DND-41 (cell line): ENCODE data around the gene TTC39B.

Experiments used
- ATAC-seq: fragments of 200-7000 bp; cut with Tn5 transposase; 3 replicates; pipeline ENCODE4 v1.9.1; 2021; ENCODE audit warnings: low read depth; ENCODE audit not compliant: insufficient read depth
- DNase-seq: peaks from one replicate; pipeline ENCODE4 v3.0.0-alpha.2; 2020
- H2AFZ ChIP-seq: 2 replicates; pipeline ENCODE4 v1.6.0; 2012; ENCODE audit warnings: low read depth, low read length
- H3K27ac ChIP-seq: 2 replicates; pipeline ENCODE4 v1.5.1; 2012; ENCODE audit warnings: low read length, inconsistent platforms
- H3K27me3 ChIP-seq: fragments of 200-600 bp; sonication (generic); 2 replicates; pipeline ENCODE4 v1.6.0; 2012; ENCODE audit warnings: low read length, mild to moderate bottlenecking, inconsistent platforms; ENCODE audit not compliant: insufficient read depth, poor library complexity
- H3K36me3 ChIP-seq: 2 replicates; pipeline ENCODE4 v1.5.1; 2012; ENCODE audit warnings: low read length, inconsistent platforms; ENCODE audit not compliant: insufficient read depth
- H3K4me1 ChIP-seq: 2 replicates; pipeline ENCODE4 v1.5.1; 2012; ENCODE audit warnings: mild to moderate bottlenecking, low read length; ENCODE audit not compliant: insufficient read depth
- H3K4me2 ChIP-seq: 2 replicates; pipeline ENCODE4 v1.6.0; 2012; ENCODE audit warnings: mild to moderate bottlenecking, moderate library complexity, low read length, inconsistent platforms; ENCODE audit not compliant: insufficient read depth
- H3K4me3 ChIP-seq, 2 experiments: fragments of 200-600 bp in 1 of 2; shearing (Covaris generic) in 1 of 2; 2 replicates each; pipeline ENCODE4 v1.5.1; 2012 to 2016; ENCODE audit warnings: inconsistent platforms in 2 of 2, low read length in 2 of 2, mild to moderate bottlenecking in 2 of 2, low read depth in 1 of 2, moderate library complexity in 1 of 2
- H3K79me2 ChIP-seq: 2 replicates; pipeline ENCODE4 v1.6.0; 2012; ENCODE audit warnings: low read length, inconsistent platforms; ENCODE audit not compliant: insufficient read depth
- H3K9ac ChIP-seq: 2 replicates; pipeline ENCODE4 v1.6.0; 2012; ENCODE audit warnings: low read depth, mild to moderate bottlenecking, inconsistent platforms, low read length, moderate library complexity
- H3K9me3 ChIP-seq: 2 replicates; pipeline ENCODE4 v1.5.1; 2012; ENCODE audit warnings: low read length, moderate library complexity, mild to moderate bottlenecking, inconsistent platforms; ENCODE audit not compliant: insufficient read depth, severe bottlenecking
- H4K20me1 ChIP-seq: 2 replicates; pipeline ENCODE4 v1.6.0; 2012; ENCODE audit warnings: low read length; ENCODE audit not compliant: insufficient read depth
- EZH2 ChIP-seq: IDR thresholded peaks from 3 replicates; pipeline ENCODE4 v1.6.1; 2012; ENCODE audit warnings: borderline replicate concordance, low read depth, mild to moderate bottlenecking, moderate library complexity, low read length, inconsistent platforms; ENCODE audit not compliant: severe bottlenecking
- TF ChIP-seq, protein P1 (sequence below): IDR thresholded peaks from 2 replicates; pipeline ENCODE4 v1.5.1; 2012; ENCODE audit warnings: borderline replicate concordance, low read length, moderate library complexity, mild to moderate bottlenecking; ENCODE audit not compliant: poor library complexity, severe bottlenecking; ENCODE audit errors: extremely low read depth

TTC39B gene

DNA sequence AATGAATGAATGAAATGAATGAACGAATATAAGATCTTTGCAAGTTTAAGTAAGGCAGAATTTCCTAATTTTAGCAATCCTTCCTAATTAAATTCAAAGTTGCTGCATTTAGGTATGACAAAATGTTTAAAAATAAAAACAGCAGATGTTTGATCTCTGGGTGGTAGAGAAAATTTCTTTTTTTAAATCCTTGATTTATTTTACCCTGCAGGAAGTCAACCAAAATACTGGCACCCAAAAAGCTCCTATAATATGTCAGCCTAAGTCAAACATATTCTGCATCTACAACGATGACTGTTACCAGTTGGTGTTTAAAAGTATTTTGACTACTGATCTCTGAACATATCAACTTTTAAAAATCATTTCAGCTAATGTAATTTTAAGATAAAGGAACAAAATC lies 58.4 kb downstream of the TTC39B start:
- no peak overlapping the region for H3K4me3 ChIP-seq
- no peaks in the 10 kb centered on the region for H3K79me2 ChIP-seq
- no peak overlapping the region for H3K4me2 ChIP-seq
- H3K4me1 ChIP-seq = no peaks in the 10 kb centered on the region
- no peak for ATAC-seq
- no peaks in the 10 kb centered on the region for H3K9me3 ChIP-seq
- H3K27me3 ChIP-seq = no peaks in the 10 kb centered on the region
- TF ChIP-seq, protein P1, sequence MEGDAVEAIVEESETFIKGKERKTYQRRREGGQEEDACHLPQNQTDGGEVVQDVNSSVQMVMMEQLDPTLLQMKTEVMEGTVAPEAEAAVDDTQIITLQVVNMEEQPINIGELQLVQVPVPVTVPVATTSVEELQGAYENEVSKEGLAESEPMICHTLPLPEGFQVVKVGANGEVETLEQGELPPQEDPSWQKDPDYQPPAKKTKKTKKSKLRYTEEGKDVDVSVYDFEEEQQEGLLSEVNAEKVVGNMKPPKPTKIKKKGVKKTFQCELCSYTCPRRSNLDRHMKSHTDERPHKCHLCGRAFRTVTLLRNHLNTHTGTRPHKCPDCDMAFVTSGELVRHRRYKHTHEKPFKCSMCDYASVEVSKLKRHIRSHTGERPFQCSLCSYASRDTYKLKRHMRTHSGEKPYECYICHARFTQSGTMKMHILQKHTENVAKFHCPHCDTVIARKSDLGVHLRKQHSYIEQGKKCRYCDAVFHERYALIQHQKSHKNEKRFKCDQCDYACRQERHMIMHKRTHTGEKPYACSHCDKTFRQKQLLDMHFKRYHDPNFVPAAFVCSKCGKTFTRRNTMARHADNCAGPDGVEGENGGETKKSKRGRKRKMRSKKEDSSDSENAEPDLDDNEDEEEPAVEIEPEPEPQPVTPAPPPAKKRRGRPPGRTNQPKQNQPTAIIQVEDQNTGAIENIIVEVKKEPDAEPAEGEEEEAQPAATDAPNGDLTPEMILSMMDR = no peak
- no peak for TF ChIP-seq EZH2
- no peaks in the 10 kb centered on the region for H4K20me1 ChIP-seq
- H3K36me3 ChIP-seq = no peaks in the 10 kb centered on the region
- no peak overlapping the region for H2AFZ ChIP-seq
- no peak overlapping the region for H3K9ac ChIP-seq
- DNase-seq = no peak
- H3K27ac ChIP-seq = no peak overlapping the region

DNA sequence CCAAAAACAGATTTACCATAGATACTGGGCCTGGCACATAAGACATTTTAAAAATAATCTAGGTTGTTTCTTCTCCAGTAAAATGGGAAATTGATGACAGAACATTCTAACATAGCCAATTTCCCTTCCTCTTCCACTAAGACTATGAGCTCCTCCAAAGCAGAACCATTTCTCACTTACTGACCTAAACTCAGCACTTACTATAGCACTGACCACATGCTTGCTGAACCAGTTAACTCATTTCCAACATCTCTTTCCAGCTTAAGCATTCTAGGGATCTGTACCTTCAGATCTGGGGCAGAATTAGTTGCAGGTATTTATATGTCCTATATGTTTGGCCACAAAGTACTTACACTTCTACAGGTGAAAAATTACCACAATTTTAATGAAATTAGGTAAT lies 58.9 kb downstream of the TTC39B start:
- TF ChIP-seq EZH2 = no peak
- TF ChIP-seq, protein P1 = no peak
- Histone ChIP-seq H3K4me1 (no peaks in the 10 kb centered on the region), H3K27me3 (no peaks in the 10 kb centered on the region), H3K27ac (no peak overlapping the region), H3K79me2 (no peaks in the 10 kb centered on the region), H3K4me3 (no peak overlapping the region), H3K4me2 (no peak overlapping the region), H3K9ac (no peak overlapping the region), H4K20me1 (no peaks in the 10 kb centered on the region), H3K36me3 (no peaks in the 10 kb centered on the region), H3K9me3 (no peaks in the 10 kb centered on the region), H2AFZ (no peak overlapping the region)
- DNase-seq (no peak), ATAC-seq (no peak)

DNA sequence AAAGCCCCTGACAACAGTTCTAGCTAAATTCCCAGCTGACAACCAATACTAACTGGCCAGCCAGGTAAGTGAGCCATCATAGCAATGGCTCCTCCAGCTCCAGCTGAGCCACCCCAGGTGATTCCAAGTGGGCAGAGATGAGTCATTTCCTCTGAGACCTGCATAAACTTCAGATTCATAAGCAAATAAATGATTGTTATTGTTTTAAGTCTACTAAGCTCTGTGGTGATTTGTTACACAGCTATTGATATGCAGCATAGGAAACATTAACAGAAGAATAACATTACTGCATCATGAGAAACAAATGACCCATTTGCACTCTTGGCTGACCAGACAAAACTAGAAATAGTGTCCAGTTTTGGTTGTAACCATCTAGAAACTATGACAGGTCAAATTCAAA lies 60.3 kb downstream of the TTC39B start:
- Histone ChIP-seq H3K4me2 (no peak overlapping the region), H3K9me3 (no peaks in the 10 kb centered on the region), H3K36me3 (no peaks in the 10 kb centered on the region), H3K4me1 (no peaks in the 10 kb centered on the region), H4K20me1 (no peaks in the 10 kb centered on the region), H3K27ac (no peak overlapping the region), H3K27me3 (no peaks in the 10 kb centered on the region), H2AFZ (no peak overlapping the region), H3K4me3 (no peak overlapping the region), H3K9ac (no peak overlapping the region), H3K79me2 (no peaks in the 10 kb centered on the region)
- ATAC-seq (no peak), DNase-seq (no peak)
- no peak for TF ChIP-seq EZH2
- TF ChIP-seq, protein P1 = no peak

DNA sequence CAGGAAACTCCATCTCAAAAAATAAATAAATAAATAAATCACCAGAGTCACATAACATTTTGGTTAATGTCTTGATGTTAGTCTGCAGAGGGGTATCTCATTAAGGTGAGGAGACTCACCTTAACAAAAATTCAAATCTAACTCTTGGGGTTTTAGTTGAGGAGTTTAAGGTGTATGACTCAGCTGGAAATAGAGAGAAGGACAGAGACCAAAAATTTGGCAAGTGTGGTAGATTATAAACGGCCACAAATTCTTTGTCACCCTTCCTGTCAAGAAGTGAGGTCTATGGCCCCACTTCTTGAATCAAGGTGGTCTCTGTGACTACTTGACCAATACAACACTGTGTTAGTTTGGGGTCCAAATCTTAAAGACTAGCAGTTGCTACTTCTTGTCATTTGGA lies 60.8 kb downstream of the TTC39B start:
- no peak for ATAC-seq
- Histone ChIP-seq H3K4me2 (no peak overlapping the region), H3K36me3 (no peaks in the 10 kb centered on the region)

More for the DNA sequence above, 60.8 kb downstream of the TTC39B start:
- Histone ChIP-seq H3K4me3 (no peak overlapping the region), H3K9ac (no peak overlapping the region), H3K9me3 (no peaks in the 10 kb centered on the region), H3K79me2 (no peaks in the 10 kb centered on the region), H3K27ac (no peak overlapping the region), H3K4me1 (no peaks in the 10 kb centered on the region), H2AFZ (no peak overlapping the region), H4K20me1 (no peaks in the 10 kb centered on the region), H3K27me3 (no peaks in the 10 kb centered on the region)
- no peak for DNase-seq
- no peak for TF ChIP-seq EZH2
- TF ChIP-seq, protein P1 = no peak
